Mesenchymal stem cell (in vitro differentiated cells and primary cell): ENCODE data around the gene GNG7.
"Not testable (repeated sequence)": the region's sequence is repeated elsewhere in the genome, so short reads cannot be mapped to it uniquely, and the experiment has no call there.

Experiments used
- DNase-seq: peaks from one replicate; pipeline ENCODE4 v3.0.0-alpha.2; 2013
- H2AFZ ChIP-seq: one replicate; pipeline ENCODE4 v1.6.1; 2013; ENCODE audit warnings: low read depth, mild to moderate bottlenecking, control low read depth, inconsistent platforms, low read length, moderate library complexity
- H2AK5ac ChIP-seq: 2 replicates; pipeline ENCODE4 v1.6.1; 2013; ENCODE audit warnings: low read length, moderate library complexity, mild to moderate bottlenecking, inconsistent platforms; ENCODE audit not compliant: severe bottlenecking
- H2BK120ac ChIP-seq: one replicate; pipeline ENCODE4 v1.6.1; 2013; ENCODE audit warnings: low read depth, mild to moderate bottlenecking, inconsistent platforms, low read length, moderate library complexity
- H2BK12ac ChIP-seq, 2 experiments: one replicate each; pipeline ENCODE4 v1.6.1; 2013; ENCODE audit warnings: inconsistent platforms in 2 of 2, low read length in 2 of 2, mild to moderate bottlenecking in 2 of 2, moderate library complexity in 2 of 2, control low read depth in 1 of 2
- H2BK15ac ChIP-seq: one replicate; pipeline ENCODE4 v1.6.1; 2013; ENCODE audit warnings: mild to moderate bottlenecking, low read depth, inconsistent platforms; ENCODE audit not compliant: poor library complexity, severe bottlenecking
- H2BK5ac ChIP-seq: 2 replicates; pipeline ENCODE4 v1.6.1; 2013; ENCODE audit warnings: low read depth, mild to moderate bottlenecking, low read length, control low read depth, inconsistent platforms; ENCODE audit not compliant: poor library complexity, severe bottlenecking
- H3K14ac ChIP-seq, 2 experiments: one replicate each; pipeline ENCODE4 v1.6.1; 2013; ENCODE audit warnings: inconsistent platforms in 2 of 2, low read length in 2 of 2, control low read depth in 1 of 2, mild to moderate bottlenecking in 1 of 2, moderate library complexity in 1 of 2
- H3K18ac ChIP-seq, 2 experiments: one replicate each; pipeline ENCODE4 v1.6.1; 2013; ENCODE audit warnings: inconsistent platforms in 2 of 2, low read length in 2 of 2, control low read depth in 1 of 2, low read depth in 1 of 2, mild to moderate bottlenecking in 1 of 2
- H3K23ac ChIP-seq, 2 experiments: one replicate each; pipeline ENCODE4 v1.6.1; 2013; ENCODE audit warnings: inconsistent platforms in 2 of 2, low read length in 2 of 2, mild to moderate bottlenecking in 2 of 2, moderate library complexity in 2 of 2, control low read depth in 1 of 2
- H3K27ac ChIP-seq: 2 replicates; pipeline ENCODE4 v1.5.1; 2013; ENCODE audit warnings: mild to moderate bottlenecking, moderate library complexity, low read length, control low read depth, inconsistent platforms; ENCODE audit not compliant: poor library complexity, severe bottlenecking
- H3K27me3 ChIP-seq, 2 experiments: 2 replicates each; pipeline versions ENCODE4 v1.6.1 to v1.7.0; 2013; ENCODE audit warnings: low read length in 2 of 2, mild to moderate bottlenecking in 2 of 2, moderate library complexity in 2 of 2, control low read depth in 1 of 2, inconsistent platforms in 1 of 2; ENCODE audit not compliant: control insufficient read depth in 1 of 2, insufficient read depth in 1 of 2
- H3K36me3 ChIP-seq, 2 experiments: 2 replicates each; pipeline versions ENCODE4 v1.6.1 to v1.7.0; 2013; ENCODE audit warnings: low read length in 2 of 2, control low read depth in 1 of 2, inconsistent platforms in 1 of 2, low read depth in 1 of 2, mild to moderate bottlenecking in 1 of 2; ENCODE audit not compliant: insufficient read depth in 2 of 2, control insufficient read depth in 1 of 2
- H3K4ac ChIP-seq, 2 experiments: one replicate each; pipeline ENCODE4 v1.6.1; 2013; ENCODE audit warnings: inconsistent platforms in 2 of 2, low read length in 2 of 2, mild to moderate bottlenecking in 2 of 2, moderate library complexity in 2 of 2, control low read depth in 1 of 2, low read depth in 1 of 2
- H3K4me1 ChIP-seq: 2 replicates; pipeline ENCODE4 v1.6.1; 2013; ENCODE audit warnings: low read depth, low read length, control low read depth; ENCODE audit not compliant: control insufficient read depth, insufficient read depth
- H3K4me2 ChIP-seq: 2 replicates; pipeline ENCODE4 v1.6.1; 2013; ENCODE audit warnings: low read length, mild to moderate bottlenecking, inconsistent platforms; ENCODE audit not compliant: poor library complexity, severe bottlenecking
- H3K4me3 ChIP-seq, 2 experiments: 2 replicates each; pipeline versions ENCODE4 v1.5.1 to v1.7.0; 2013; ENCODE audit warnings: low read length in 2 of 2, mild to moderate bottlenecking in 2 of 2, control low read depth in 1 of 2, low read depth in 1 of 2; ENCODE audit not compliant: insufficient read depth in 1 of 2
- H3K79me1 ChIP-seq: replicated peaks from 2 replicates; pipeline ENCODE4 v1.6.1; 2013; ENCODE audit warnings: mild to moderate bottlenecking, control low read depth, low read length, inconsistent platforms; ENCODE audit not compliant: poor library complexity, severe bottlenecking
- H3K9ac ChIP-seq: 2 replicates; pipeline ENCODE4 v1.7.0; 2013; ENCODE audit warnings: mild to moderate bottlenecking, low read length, moderate library complexity
- H3K9me3 ChIP-seq: 2 replicates; pipeline ENCODE4 v1.7.0; 2013; ENCODE audit warnings: mild to moderate bottlenecking, low read length; ENCODE audit not compliant: control insufficient read depth
- H4K8ac ChIP-seq: one replicate; pipeline ENCODE4 v1.6.1; 2013; ENCODE audit warnings: inconsistent platforms, mild to moderate bottlenecking, low read length, moderate library complexity
- H4K91ac ChIP-seq: one replicate; pipeline ENCODE4 v1.6.1; 2013; ENCODE audit warnings: mild to moderate bottlenecking, low read length, inconsistent platforms
- WGBS: methylation state at CpG from one replicate; pipeline ENCODE4 v1.1.7; 2013; ENCODE audit warnings: mixed read lengths; 5-methylcytosine and 5-hydroxymethylcytosine counted together

Gene GNG7

GRCh38 chr19:2543072-2543462 lies 159.4 kb downstream of the GNG7 start:
- H2AFZ ChIP-seq, H3K79me1 ChIP-seq, H3K23ac ChIP-seq, H4K91ac ChIP-seq, H3K27me3 ChIP-seq, DNase-seq, H4K8ac ChIP-seq, H2BK12ac ChIP-seq, H2AK5ac ChIP-seq, H3K14ac ChIP-seq, H2BK15ac ChIP-seq, H3K9me3 ChIP-seq, H3K36me3 ChIP-seq: not testable (repeated sequence)
- Histone ChIP-seq H3K4me1 (peaks cover 55% of the 10 kb centered on the region), H3K9ac (peak overlapping the region; percentile 85), H3K18ac (peak overlapping the region; percentile 68 to 88), H2BK120ac (peak overlapping the region; percentile 83), H3K27ac (peak overlapping the region; percentile 98), H3K4me2 (peak overlapping the region; percentile 42), H3K4me3 (peak overlapping the region in 1 of 2 experiments; percentile 49), H2BK5ac (peak overlapping the region; percentile 88), H3K4ac (peak overlapping the region in 1 of 2 experiments; percentile 26)
- WGBS: 20% methylated on average over 4 of the region's 4 CpGs

- Histone ChIP-seq H3K36me3 (no peaks in the 10 kb centered on the region), H2BK5ac (peak overlapping the region; percentile 89), H3K4ac (peak overlapping the region in 1 of 2 experiments; percentile 75), H3K14ac (peak overlapping the region in 1 of 2 experiments; percentile 66), H3K4me1 (peaks cover 56% of the 10 kb centered on the region), H3K4me3 (no peak overlapping the region), H4K8ac (peak overlapping the region; percentile 83), H2AFZ (no peak overlapping the region), H3K9me3 (no peaks in the 10 kb centered on the region), H3K9ac (peak overlapping the region; percentile 85), H3K23ac (peak overlapping the region in 1 of 2 experiments; percentile 84), H4K91ac (peak overlapping the region; percentile 10), H3K27ac (peak overlapping the region; percentile 98), H2BK15ac (no peak overlapping the region), H2BK120ac (no peak overlapping the region), H2AK5ac (peak overlapping the region; percentile 98), H3K27me3 (no peaks in the 10 kb centered on the region), H2BK12ac (peak overlapping the region; percentile 7 to 16), H3K79me1 (no peaks in the 10 kb centered on the region), H3K18ac (peak overlapping the region; percentile 30 to 38), H3K4me2 (no peak overlapping the region)
- WGBS: 47% methylated on average over 17 of the region's 22 CpGs
- peak; percentile 92 for DNase-seq
These were observed 160.0 kb downstream of the GNG7 start for GRCh38 chr19:2542341-2543069.

- Histone ChIP-seq H3K27ac (peak overlapping the region; percentile 95), H3K4me2 (peak overlapping the region; percentile 13), H2BK15ac (peak overlapping the region; percentile 30), H3K18ac (peak overlapping the region; percentile 13 to 58), H3K36me3 (no peaks in the 10 kb centered on the region), H3K23ac (peak overlapping the region in 1 of 2 experiments; percentile 9), H3K14ac (no peak overlapping the region), H3K4ac (peak overlapping the region; percentile 66 to 84), H4K8ac (peak overlapping the region; percentile 83), H3K9me3 (no peaks in the 10 kb centered on the region), H2AK5ac (peak overlapping the region; percentile 99), H3K4me3 (peak overlapping the region in 1 of 2 experiments; percentile 49), H2AFZ (no peak overlapping the region), H2BK12ac (peak overlapping the region; percentile 83 to 88), H3K27me3 (no peaks in the 10 kb centered on the region), H2BK120ac (peak overlapping the region; percentile 98), H3K79me1 (no peaks in the 10 kb centered on the region), H2BK5ac (peak overlapping the region; percentile 99), H3K9ac (peak overlapping the region; percentile 88), H4K91ac (peak overlapping the region; percentile 65), H3K4me1 (peaks cover 44% of the 10 kb centered on the region)
- 5% methylated on average over 35 of the region's 35 CpGs for WGBS
- DNase-seq: peak; percentile 98
These were observed 161.6 kb downstream of the GNG7 start for GRCh38 chr19:2540646-2541454.

GRCh38 chr19:2540251-2540645 lies 162.2 kb downstream of the GNG7 start:
- 55% methylated on average over 11 of the region's 12 CpGs for WGBS

More at GRCh38 chr19:2540251-2540645, 162.2 kb downstream of the GNG7 start:
- Histone ChIP-seq H2BK5ac (peak overlapping the region; percentile 96), H3K4me1 (peaks cover 43% of the 10 kb centered on the region), H2BK12ac (peak overlapping the region; percentile 45 to 83), H4K91ac (peak overlapping the region; percentile 95), H2BK15ac (peak overlapping the region; percentile 26), H3K23ac (no peak overlapping the region), H3K9me3 (no peaks in the 10 kb centered on the region), H2AFZ (no peak overlapping the region), H3K4me2 (peak overlapping the region; percentile 13), H3K4me3 (peak overlapping the region in 1 of 2 experiments; percentile 49), H3K79me1 (no peaks in the 10 kb centered on the region), H3K18ac (peak overlapping the region; percentile 13 to 56), H3K27ac (peak overlapping the region; percentile 95), H3K36me3 (no peaks in the 10 kb centered on the region), H2BK120ac (peak overlapping the region; percentile 98), H4K8ac (peak overlapping the region; percentile 83), H3K14ac (no peak overlapping the region), H2AK5ac (peak overlapping the region; percentile 95), H3K9ac (peak overlapping the region; percentile 88), H3K27me3 (no peaks in the 10 kb centered on the region), H3K4ac (peak overlapping the region; percentile 24 to 66)
- DNase-seq: no peak
